ENCODE measurements around the gene ZNF324. TPM values are rescaled to one million over a fixed set of nuclear protein-coding genes. Genes with fewer than 3 reads are reported as not detected.
"Not testable (repeated sequence)": the region's sequence is repeated elsewhere in the genome, so short reads cannot be mapped to it uniquely, and the experiment has no call there.

The ZNF324 gene
- total RNA-seq, 1 donor from 2014 or later: 9.3 TPM

GRCh38 chr19:58482372-58482771, 15.5 kb downstream of the ZNF324 start:
- Histone ChIP-seq H4K20me1 (ENCODE audit: insufficient read depth, low read length) (no peaks in the 10 kb centered on the region), H3K27ac (ENCODE audit: low read depth, low read length) (no peak overlapping the region), H3K4me3 (ENCODE audit: insufficient read depth, low read depth, low read length) (no peak overlapping the region), H3K79me2 (ENCODE audit: insufficient read depth, low read length) (no peaks in the 10 kb centered on the region), H3K4me1 (ENCODE audit: insufficient read depth, low read length) (no peaks in the 10 kb centered on the region), H3K27me3 (ENCODE audit: insufficient read depth, low read length) (no peaks in the 10 kb centered on the region), H2AFZ (ENCODE audit: low read depth, low read length) (no peak overlapping the region), H3K4me2 (ENCODE audit: low read length) (no peak overlapping the region), H3K9me3 (ENCODE audit: insufficient read depth, low read depth, low read length) (no peaks in the 10 kb centered on the region), H3K9ac (ENCODE audit: low read length) (no peak overlapping the region), H3K36me3 (ENCODE audit: insufficient read depth, low read length) (no peaks in the 10 kb centered on the region)
- peaks cover 9% of the 10 kb centered on the region for H3K36me3 Mint-ChIP-seq (ENCODE audit: low read depth, unreplicated experiment)
- no peaks in the 10 kb centered on the region for H3K4me1 Mint-ChIP-seq (ENCODE audit: low read depth, unreplicated experiment)
- no peak for DNase-seq (ENCODE audit: low read depth)
- no peak overlapping the region for H3K27ac Mint-ChIP-seq (ENCODE audit: unreplicated experiment)
- no peaks in the 10 kb centered on the region for H3K27me3 Mint-ChIP-seq (ENCODE audit: low read depth, unreplicated experiment)
- no peak for FAIRE-seq
- TF ChIP-seq CTCF (IDR thresholded peaks at IDR 0.05; ENCODE audit: insufficient read depth, low read depth, low read length) (no peak), EZH2 (IDR thresholded peaks at IDR 0.05; ENCODE audit: insufficient read depth, low read length) (no peak)
- H3K9me3 Mint-ChIP-seq (ENCODE audit: unreplicated experiment): no peaks in the 10 kb centered on the region
- no peak overlapping the region for H3K4me3 Mint-ChIP-seq (ENCODE audit: unreplicated experiment)

GRCh38 chr19:58483776-58484175, 16.9 kb downstream of the ZNF324 start:
- FAIRE-seq (no peak), DNase-seq (ENCODE audit: low read depth) (no peak)
- H3K27me3 ChIP-seq (ENCODE audit: insufficient read depth, low read length): no peaks in the 10 kb centered on the region
- Mint-ChIP-seq H3K36me3 (ENCODE audit: low read depth, unreplicated experiment) (peaks cover 9% of the 10 kb centered on the region), H3K4me1 (ENCODE audit: low read depth, unreplicated experiment) (no peaks in the 10 kb centered on the region), H3K4me3 (ENCODE audit: unreplicated experiment) (no peak overlapping the region), H3K9me3 (ENCODE audit: unreplicated experiment) (no peaks in the 10 kb centered on the region), H3K27me3 (ENCODE audit: low read depth, unreplicated experiment) (no peaks in the 10 kb centered on the region), H3K27ac (ENCODE audit: unreplicated experiment) (no peak overlapping the region)
- H4K20me1 ChIP-seq (ENCODE audit: insufficient read depth, low read length): no peaks in the 10 kb centered on the region
- no peak overlapping the region for H3K4me3 ChIP-seq (ENCODE audit: insufficient read depth, low read depth, low read length)
- TF ChIP-seq CTCF (IDR thresholded peaks at IDR 0.05; ENCODE audit: insufficient read depth, low read depth, low read length) (no peak), EZH2 (IDR thresholded peaks at IDR 0.05; ENCODE audit: insufficient read depth, low read length) (no peak)
- H3K4me2 ChIP-seq (ENCODE audit: low read length): no peak overlapping the region
- H3K9ac ChIP-seq (ENCODE audit: low read length): no peak overlapping the region
- H3K27ac ChIP-seq (ENCODE audit: low read depth, low read length): no peak overlapping the region
- H2AFZ ChIP-seq (ENCODE audit: low read depth, low read length): no peak overlapping the region
- no peaks in the 10 kb centered on the region for H3K9me3 ChIP-seq (ENCODE audit: insufficient read depth, low read depth, low read length)
- no peaks in the 10 kb centered on the region for H3K36me3 ChIP-seq (ENCODE audit: insufficient read depth, low read length)
- H3K4me1 ChIP-seq (ENCODE audit: insufficient read depth, low read length): no peaks in the 10 kb centered on the region
- no peaks in the 10 kb centered on the region for H3K79me2 ChIP-seq (ENCODE audit: insufficient read depth, low read length)

GRCh38 chr19:58484349-58484748, 17.5 kb downstream of the ZNF324 start:
- not testable (repeated sequence) for H3K4me3 ChIP-seq (ENCODE audit: insufficient read depth, low read depth, low read length); H4K20me1 ChIP-seq (ENCODE audit: insufficient read depth, low read length); H3K9me3 ChIP-seq (ENCODE audit: insufficient read depth, low read depth, low read length); H3K9ac ChIP-seq (ENCODE audit: low read length); H3K36me3 ChIP-seq (ENCODE audit: insufficient read depth, low read length); DNase-seq (ENCODE audit: low read depth); H3K4me3 Mint-ChIP-seq (ENCODE audit: unreplicated experiment); H3K27me3 Mint-ChIP-seq (ENCODE audit: low read depth, unreplicated experiment); H3K4me1 ChIP-seq (ENCODE audit: insufficient read depth, low read length); H3K9me3 Mint-ChIP-seq (ENCODE audit: unreplicated experiment); H3K4me1 Mint-ChIP-seq (ENCODE audit: low read depth, unreplicated experiment); H3K4me2 ChIP-seq (ENCODE audit: low read length); H3K27me3 ChIP-seq (ENCODE audit: insufficient read depth, low read length); FAIRE-seq; H3K27ac ChIP-seq (ENCODE audit: low read depth, low read length); H3K36me3 Mint-ChIP-seq (ENCODE audit: low read depth, unreplicated experiment); H2AFZ ChIP-seq (ENCODE audit: low read depth, low read length); H3K79me2 ChIP-seq (ENCODE audit: insufficient read depth, low read length); H3K27ac Mint-ChIP-seq (ENCODE audit: unreplicated experiment)
